GM21360 (cell line): ENCODE results near the gene TSPAN19.

ENCODE experiments used
- ATAC-seq: cut with Tn5 transposase; IDR thresholded peaks from one replicate; pipeline ENCODE4 v1.9.1; 2021; ENCODE audit warnings: mild to moderate bottlenecking, moderate library complexity; ENCODE audit not compliant: unreplicated experiment

TSPAN19 gene

GRCh38 chr12:85002778-85003296 is 33.2 kb downstream of the TSPAN19 start:
- no peak for ATAC-seq

- no peak for ATAC-seq
Measured at GRCh38 chr12:85000729-85001128, 35.3 kb downstream of the TSPAN19 start.

- ATAC-seq, result no peak
Measured at GRCh38 chr12:84998341-84998740, 37.7 kb downstream of the TSPAN19 start.

DNA sequence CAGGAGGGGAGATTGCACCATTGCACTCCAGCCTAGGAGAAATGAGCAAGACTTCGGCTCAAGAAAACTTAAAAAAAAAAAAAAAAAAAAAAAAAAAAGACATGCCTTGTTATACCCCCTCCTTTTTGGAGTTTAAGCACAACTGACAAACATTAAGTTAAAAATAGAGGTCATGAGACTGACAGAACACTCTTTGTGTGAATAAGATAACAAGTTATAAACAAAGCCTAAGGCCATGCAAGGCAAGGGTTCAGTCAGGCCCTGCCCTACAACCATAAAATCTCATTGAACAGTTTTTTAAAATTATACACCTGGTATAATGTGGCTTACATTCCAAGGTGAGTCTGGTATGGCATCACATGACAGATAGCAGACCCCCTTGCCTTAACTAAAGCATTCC is 39.3 kb downstream of the TSPAN19 start:
- ATAC-seq, result no peak

DNA sequence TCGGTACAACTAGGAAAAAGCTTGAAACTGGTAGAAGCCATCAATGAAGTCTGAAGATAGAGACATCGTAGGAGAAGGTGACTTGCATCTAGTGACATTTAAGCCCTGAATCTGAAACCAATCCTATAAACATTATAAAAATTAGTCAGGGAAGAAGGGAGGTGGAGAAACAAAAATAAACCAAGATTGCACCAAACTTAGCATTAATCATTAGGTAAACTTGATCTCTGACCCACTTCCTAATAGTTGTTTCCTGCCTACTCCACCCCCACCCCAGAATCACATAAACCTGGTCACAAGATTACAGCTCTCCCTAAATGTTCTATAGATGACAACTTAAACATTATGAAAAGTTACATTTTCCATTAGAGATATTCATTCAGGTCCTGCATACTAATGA is 40.4 kb downstream of the TSPAN19 start:
- ATAC-seq, result no peak

DNA sequence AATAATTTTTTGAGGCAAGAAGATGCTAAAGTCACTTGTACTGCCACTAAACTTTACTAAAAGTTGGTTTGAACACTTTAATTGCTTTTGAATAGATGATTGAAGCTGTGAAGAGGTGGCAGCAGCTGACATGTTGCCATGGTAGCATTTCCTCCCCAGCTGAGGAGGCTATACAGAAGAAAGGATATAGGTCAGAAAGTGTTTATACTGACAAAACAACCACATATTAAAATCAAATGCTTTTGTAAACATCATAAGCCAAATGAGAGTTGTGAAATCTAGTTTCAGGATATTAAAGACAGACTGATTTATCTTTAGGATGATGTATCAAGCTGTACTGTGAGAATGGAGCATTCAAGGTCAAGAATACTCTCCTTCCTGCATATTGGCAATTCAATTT is 41.7 kb downstream of the TSPAN19 start:
- ATAC-seq, result no peak

DNA sequence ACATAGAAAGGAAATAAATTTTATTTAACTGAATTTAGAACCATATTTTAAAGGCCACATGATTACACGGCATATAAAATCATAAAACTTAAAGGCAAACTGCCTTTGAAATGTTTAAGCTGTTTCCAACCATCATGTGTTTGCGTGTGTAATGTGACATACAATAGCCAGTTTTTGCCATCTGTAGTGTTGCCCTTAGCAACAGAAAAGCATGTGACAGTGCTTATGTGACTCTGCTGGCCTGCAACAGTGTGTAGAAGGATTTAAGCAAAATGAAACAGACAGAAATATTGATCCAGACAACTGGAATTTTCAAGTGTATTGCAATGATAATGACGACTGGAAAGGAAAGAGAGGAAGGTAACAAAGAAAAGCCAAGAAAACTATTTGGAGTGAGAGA is 49.5 kb downstream of the TSPAN19 start:
- ATAC-seq, result no peak

- ATAC-seq, result no peak
Measured at GRCh38 chr12:84986117-84986516, 50.0 kb downstream of the TSPAN19 start.

DNA sequence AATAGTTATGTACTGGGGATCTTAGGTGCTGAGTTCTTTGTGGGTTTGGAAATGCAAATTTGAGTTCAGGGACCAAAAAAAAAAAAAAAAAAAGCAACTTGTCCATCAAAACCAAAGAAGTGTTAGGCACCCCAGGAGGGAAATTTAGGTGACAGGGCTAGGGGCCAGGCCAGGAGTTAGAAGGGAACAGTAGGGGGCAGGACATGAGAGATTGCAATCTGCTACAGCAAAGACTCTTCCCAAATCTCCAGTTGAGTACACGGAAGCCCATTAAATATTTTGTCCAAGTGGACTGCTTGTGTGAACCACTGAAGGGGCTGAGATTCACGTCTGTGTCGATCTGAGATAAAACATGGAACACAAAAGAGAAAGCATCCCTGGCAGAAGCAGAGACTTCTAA is 52.8 kb downstream of the TSPAN19 start:
- no peak for ATAC-seq

- no peak for ATAC-seq
Measured at GRCh38 chr12:84982888-84983287, 53.2 kb downstream of the TSPAN19 start.

DNA sequence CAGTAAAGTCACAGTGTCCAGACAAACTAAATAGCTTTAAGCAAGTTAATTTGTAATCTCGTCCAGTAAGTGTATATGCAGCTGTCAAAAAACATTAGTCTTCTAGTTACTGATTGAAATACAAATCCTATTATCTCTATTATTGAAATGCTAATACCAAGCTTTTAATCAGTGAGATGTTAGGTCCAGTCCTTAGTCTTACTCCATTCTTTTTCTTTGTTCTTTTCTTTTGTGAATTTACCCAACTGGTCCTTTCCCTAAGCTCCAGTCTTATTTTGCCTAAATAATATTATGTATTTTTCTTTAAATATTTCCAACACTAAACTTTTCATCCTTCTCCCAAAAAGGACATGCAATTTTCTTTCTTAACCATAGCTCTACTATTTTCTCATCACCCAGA is 57.2 kb downstream of the TSPAN19 start:
- no peak for ATAC-seq

DNA sequence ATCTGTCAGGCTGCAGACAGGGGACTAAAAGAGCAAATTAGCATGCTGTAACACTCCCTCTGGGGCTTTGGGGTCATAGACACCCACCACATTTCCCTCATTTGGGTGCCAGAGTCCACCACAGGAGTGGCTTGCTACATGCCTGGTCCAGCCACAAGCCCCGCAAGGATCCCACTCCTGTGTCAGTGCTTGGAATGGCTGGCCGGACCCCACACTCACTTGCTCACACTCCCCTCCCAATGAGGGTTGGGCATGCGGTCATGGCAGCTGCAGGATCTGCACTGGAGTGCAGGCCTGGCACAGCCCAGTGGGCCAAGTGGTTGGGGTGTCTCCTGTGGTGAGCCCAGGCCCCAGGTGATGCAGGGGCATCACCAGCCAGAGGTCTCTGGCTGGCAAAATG is 59.9 kb downstream of the TSPAN19 start:
- no peak for ATAC-seq

DNA sequence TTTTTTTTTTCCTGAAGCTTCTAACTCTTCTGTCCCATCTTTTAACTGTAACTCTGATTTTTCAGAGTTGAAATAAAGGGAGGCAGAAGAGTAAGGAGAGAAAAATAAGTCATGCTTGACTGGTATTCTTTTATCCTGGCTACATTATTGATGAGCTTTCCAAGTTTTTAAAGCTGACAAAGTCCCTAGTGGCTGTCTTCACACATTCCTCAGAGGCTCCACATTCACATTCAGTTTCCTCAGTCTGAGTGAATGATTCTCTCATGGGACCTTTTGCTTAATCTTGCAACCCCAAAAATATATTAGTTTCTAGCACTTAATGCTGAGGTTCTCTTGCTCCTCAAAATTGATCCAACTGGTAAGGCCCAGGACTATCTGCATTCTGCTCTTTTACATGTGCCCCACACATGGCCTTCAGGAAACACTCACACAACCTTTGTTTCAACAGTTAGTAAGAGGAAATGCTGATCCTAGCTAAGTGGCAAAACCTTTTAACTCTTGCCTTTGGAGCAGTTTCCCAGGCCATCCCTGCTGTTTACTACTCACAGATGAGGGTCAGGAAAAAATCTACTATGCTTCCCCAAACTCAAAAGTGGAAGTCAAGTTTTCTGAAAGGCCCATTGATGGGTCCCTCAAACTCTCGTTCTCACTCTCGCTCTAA is 61.8 kb downstream of the TSPAN19 start:
- no peak for ATAC-seq

- ATAC-seq, result no peak
Measured at GRCh38 chr12:84973026-84973425, 63.1 kb downstream of the TSPAN19 start.

DNA sequence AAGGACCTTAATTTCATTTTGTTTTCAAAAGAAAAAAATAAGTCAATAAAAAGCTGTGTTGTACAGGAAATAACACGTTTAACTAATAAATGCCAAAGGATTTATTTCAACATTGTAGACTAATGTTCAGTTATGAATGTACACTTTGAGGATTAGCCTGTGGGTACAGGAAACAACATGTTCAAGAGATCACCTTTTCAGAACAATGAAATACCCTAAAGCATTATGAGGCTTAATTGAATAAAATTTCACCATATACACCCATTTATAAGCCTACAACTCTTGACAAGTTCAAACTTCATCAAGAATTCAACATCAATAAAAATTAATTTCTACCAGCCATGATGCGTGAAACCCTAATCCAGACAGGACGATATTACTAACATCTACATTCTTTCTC is 66.9 kb downstream of the TSPAN19 start:
- ATAC-seq, result no peak
